ENCODE results near the gene YBX3.

YBX3 gene

GRCh38 chr12:10688042-10688441 is 35.1 kb downstream of the YBX3 start:
- DNase-seq (ENCODE audit: low read depth), result no peak
- TF ChIP-seq CTCF (IDR thresholded peaks at IDR 0.05; ENCODE audit: insufficient read depth, low read depth, low read length, missing control alignments), result no peak

GRCh38 chr12:10673659-10674384 is 49.3 kb downstream of the YBX3 start, which contains the start of gene STYK1:
TSS of gene STYK1 (minus strand) at chr12:10674052. CDS start at chr12:10634618, 39,434 bp downstream.
- peak; percentile 82 for DNase-seq (ENCODE audit: low read depth)
- peak; percentile 95 for TF ChIP-seq CTCF (IDR thresholded peaks at IDR 0.05; ENCODE audit: insufficient read depth, low read depth, low read length, missing control alignments)
- H3K4me3 ChIP-seq (ENCODE audit: low read length), result peak within 1 kb of the TSS; percentile 65

More at GRCh38 chr12:10688042-10688441, 35.1 kb downstream of the YBX3 start:
- H3K4me3 ChIP-seq (ENCODE audit: low read length), result no peak overlapping the region

- DNase-seq (ENCODE audit: low read depth), result no peak
- no peak overlapping the region for H3K4me3 ChIP-seq (ENCODE audit: low read length)
- TF ChIP-seq CTCF (IDR thresholded peaks at IDR 0.05; ENCODE audit: insufficient read depth, low read depth, low read length, missing control alignments), result no peak
Measured at GRCh38 chr12:10672231-10672868, 50.8 kb downstream of the YBX3 start.

GRCh38 chr12:10669533-10669932 is 53.6 kb downstream of the YBX3 start:
- no peak overlapping the region for H3K4me3 ChIP-seq (ENCODE audit: low read length)
- DNase-seq (ENCODE audit: low read depth), result no peak
- no peak for TF ChIP-seq CTCF (IDR thresholded peaks at IDR 0.05; ENCODE audit: insufficient read depth, low read depth, low read length, missing control alignments)

- TF ChIP-seq CTCF (IDR thresholded peaks at IDR 0.05; ENCODE audit: insufficient read depth, low read depth, low read length, missing control alignments), result no peak
- no peak overlapping the region for H3K4me3 ChIP-seq (ENCODE audit: low read length)
- no peak for DNase-seq (ENCODE audit: low read depth)
Measured at GRCh38 chr12:10668526-10668925, 54.6 kb downstream of the YBX3 start.

GRCh38 chr12:10667581-10667980 is 55.5 kb downstream of the YBX3 start:
- no peak for DNase-seq (ENCODE audit: low read depth)
- TF ChIP-seq CTCF (IDR thresholded peaks at IDR 0.05; ENCODE audit: insufficient read depth, low read depth, low read length, missing control alignments), result no peak
- no peak overlapping the region for H3K4me3 ChIP-seq (ENCODE audit: low read length)
